ENCODE data around the gene CEP68.

- TF ChIP-seq, protein P1, sequence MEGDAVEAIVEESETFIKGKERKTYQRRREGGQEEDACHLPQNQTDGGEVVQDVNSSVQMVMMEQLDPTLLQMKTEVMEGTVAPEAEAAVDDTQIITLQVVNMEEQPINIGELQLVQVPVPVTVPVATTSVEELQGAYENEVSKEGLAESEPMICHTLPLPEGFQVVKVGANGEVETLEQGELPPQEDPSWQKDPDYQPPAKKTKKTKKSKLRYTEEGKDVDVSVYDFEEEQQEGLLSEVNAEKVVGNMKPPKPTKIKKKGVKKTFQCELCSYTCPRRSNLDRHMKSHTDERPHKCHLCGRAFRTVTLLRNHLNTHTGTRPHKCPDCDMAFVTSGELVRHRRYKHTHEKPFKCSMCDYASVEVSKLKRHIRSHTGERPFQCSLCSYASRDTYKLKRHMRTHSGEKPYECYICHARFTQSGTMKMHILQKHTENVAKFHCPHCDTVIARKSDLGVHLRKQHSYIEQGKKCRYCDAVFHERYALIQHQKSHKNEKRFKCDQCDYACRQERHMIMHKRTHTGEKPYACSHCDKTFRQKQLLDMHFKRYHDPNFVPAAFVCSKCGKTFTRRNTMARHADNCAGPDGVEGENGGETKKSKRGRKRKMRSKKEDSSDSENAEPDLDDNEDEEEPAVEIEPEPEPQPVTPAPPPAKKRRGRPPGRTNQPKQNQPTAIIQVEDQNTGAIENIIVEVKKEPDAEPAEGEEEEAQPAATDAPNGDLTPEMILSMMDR (IDR thresholded peaks at IDR 0.05): no peak
- TF ChIP-seq MAFK (IDR thresholded peaks at IDR 0.05; ENCODE audit: partially characterized antibody) (no peak), PHF8 (IDR thresholded peaks at IDR 0.05; ENCODE audit: borderline replicate concordance, low read depth) (no peak), POLR2A (IDR thresholded peaks at IDR 0.05; ENCODE audit: low read length) (no peak), KDM1A (IDR thresholded peaks at IDR 0.05; ENCODE audit: low read depth) (no peak), REST (IDR thresholded peaks at IDR 0.05) (no peak)
These were observed 7.1 kb upstream of the CEP68 start for GRCh38 chr2:65049010-65049639.

Measured in A549 (cell line).